Measurements from ENCODE around the gene SUPT20H.

- TF ChIP-seq ZFX (CRISPR knock-in tag; IDR thresholded peaks at IDR 0.05; ENCODE audit: low read depth), result no peak
- no peak for TF ChIP-seq CREBL2 (CRISPR knock-in tag; IDR thresholded peaks at IDR 0.05; ENCODE audit: borderline replicate concordance)
- TF ChIP-seq KLF11 (CRISPR knock-in tag; IDR thresholded peaks at IDR 0.05), result no peak
- no peak for TF ChIP-seq CTCF (CRISPR knock-in tag; IDR thresholded peaks at IDR 0.05)
- no peak for TF ChIP-seq AHR (CRISPR knock-in tag; IDR thresholded peaks at IDR 0.05)
- TF ChIP-seq ZSCAN21 (CRISPR knock-in tag; IDR thresholded peaks at IDR 0.05; ENCODE audit: borderline replicate concordance), result no peak
Observed at GRCh38 chr13:37011002-37011401, 48.5 kb downstream of the SUPT20H start.
